Gastroesophageal sphincter (tissue), 3 donors: Measurements from ENCODE around the gene TXK.

ENCODE experiments used
- EP300 ChIP-seq: sonication (generic); formaldehyde crosslinking; IDR thresholded peaks from one replicate; pipeline ENCODE4 v1.6.1; 2017; ENCODE audit warnings: antibody characterized with exemption, mild to moderate bottlenecking
- POLR2A ChIP-seq, 2 donors: fragments of 450-650 bp; IDR thresholded peaks; one replicate each; pipeline ENCODE4 v1.6.1; 2017; ENCODE audit warnings: antibody characterized with exemption in 2 of 2, mild to moderate bottlenecking in 2 of 2, moderate library complexity in 1 of 2
- POLR2AphosphoS5 ChIP-seq: sonication (generic); formaldehyde crosslinking; IDR thresholded peaks from one replicate; pipeline ENCODE4 v1.6.1; 2017; ENCODE audit warnings: antibody characterized with exemption
- TF ChIP-seq, protein P1 (sequence below), 4 experiments: fragments of 200-600 bp in 2 of 4; fragments of 450-650 bp in 2 of 4; sonication (generic) in 1 of 4; IDR thresholded peaks; one replicate each; pipeline ENCODE4 v1.5.1; 2017 to 2019; ENCODE audit warnings: antibody characterized with exemption in 4 of 4, mild to moderate bottlenecking in 2 of 4, moderate library complexity in 2 of 4

- TF ChIP-seq, protein P1, sequence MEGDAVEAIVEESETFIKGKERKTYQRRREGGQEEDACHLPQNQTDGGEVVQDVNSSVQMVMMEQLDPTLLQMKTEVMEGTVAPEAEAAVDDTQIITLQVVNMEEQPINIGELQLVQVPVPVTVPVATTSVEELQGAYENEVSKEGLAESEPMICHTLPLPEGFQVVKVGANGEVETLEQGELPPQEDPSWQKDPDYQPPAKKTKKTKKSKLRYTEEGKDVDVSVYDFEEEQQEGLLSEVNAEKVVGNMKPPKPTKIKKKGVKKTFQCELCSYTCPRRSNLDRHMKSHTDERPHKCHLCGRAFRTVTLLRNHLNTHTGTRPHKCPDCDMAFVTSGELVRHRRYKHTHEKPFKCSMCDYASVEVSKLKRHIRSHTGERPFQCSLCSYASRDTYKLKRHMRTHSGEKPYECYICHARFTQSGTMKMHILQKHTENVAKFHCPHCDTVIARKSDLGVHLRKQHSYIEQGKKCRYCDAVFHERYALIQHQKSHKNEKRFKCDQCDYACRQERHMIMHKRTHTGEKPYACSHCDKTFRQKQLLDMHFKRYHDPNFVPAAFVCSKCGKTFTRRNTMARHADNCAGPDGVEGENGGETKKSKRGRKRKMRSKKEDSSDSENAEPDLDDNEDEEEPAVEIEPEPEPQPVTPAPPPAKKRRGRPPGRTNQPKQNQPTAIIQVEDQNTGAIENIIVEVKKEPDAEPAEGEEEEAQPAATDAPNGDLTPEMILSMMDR (IDR thresholded peaks at IDR 0.05): no peak
- TF ChIP-seq POLR2A (IDR thresholded peaks at IDR 0.05) (no peak), EP300 (no peak), POLR2AphosphoS5 (no peak)
Measured at GRCh38 chr4:48095441-48095840, 38.6 kb downstream of the TXK start.
